ENCODE results near the gene FLRT1.
A peak's percentile ranks its signal among the peaks of the same experiment; 100 is the strongest.

The FLRT1 gene

GRCh38 chr11:64039012-64039665 lies 3.4 kb downstream of the FLRT1 start:
- DNase-seq (ENCODE audit: low read depth): no peak
- no peak for TF ChIP-seq CTCF (conservative IDR thresholded peaks at IDR 0.05; ENCODE audit: low read depth, low read length)
- no peak overlapping the region for H3K4me3 ChIP-seq (ENCODE audit: low read depth, low read length)

DNA sequence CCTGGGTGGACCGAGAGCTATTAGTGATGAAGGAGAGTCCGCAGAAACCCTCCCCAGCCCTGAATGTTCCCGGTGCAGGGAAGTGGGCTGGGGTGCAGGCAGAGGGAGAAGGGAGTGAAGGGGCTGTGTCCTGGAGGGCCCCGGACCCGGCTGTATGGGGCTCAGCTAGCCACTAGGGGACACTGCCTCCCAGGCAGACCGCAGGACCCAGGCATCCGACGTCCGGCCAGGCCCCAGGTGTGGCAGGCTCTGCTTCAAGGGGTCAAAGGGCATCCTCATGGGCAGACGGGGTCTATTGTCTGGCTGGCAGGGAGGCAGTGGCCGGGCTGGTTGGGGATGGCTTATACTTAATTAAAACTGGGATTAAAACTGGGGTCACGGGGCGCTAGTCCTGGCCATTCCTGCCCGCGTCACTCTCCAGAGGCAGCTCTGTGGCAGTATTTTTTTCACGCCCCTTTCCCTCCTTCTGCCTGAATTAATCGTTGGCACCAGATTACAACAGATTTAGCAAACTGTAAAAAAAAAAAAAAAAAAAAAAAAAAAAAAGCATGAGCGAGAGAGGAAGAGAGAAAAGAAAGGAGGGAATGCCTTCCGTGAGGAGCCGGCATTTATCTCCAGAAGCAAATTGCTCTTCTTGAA lies 5.1 kb downstream of the FLRT1 start:
- no peak overlapping the region for H3K4me3 ChIP-seq (ENCODE audit: low read depth, low read length)
- no peak for DNase-seq (ENCODE audit: low read depth)
- TF ChIP-seq CTCF (conservative IDR thresholded peaks at IDR 0.05; ENCODE audit: low read depth, low read length): peak; percentile 65

GRCh38 chr11:64041846-64042245 lies 6.1 kb downstream of the FLRT1 start:
- H3K4me3 ChIP-seq (ENCODE audit: low read depth, low read length): no peak overlapping the region
- no peak for DNase-seq (ENCODE audit: low read depth)
- no peak for TF ChIP-seq CTCF (conservative IDR thresholded peaks at IDR 0.05; ENCODE audit: low read depth, low read length)

GRCh38 chr11:64042301-64042700 lies 6.6 kb downstream of the FLRT1 start:
- no peak for DNase-seq (ENCODE audit: low read depth)

DNA sequence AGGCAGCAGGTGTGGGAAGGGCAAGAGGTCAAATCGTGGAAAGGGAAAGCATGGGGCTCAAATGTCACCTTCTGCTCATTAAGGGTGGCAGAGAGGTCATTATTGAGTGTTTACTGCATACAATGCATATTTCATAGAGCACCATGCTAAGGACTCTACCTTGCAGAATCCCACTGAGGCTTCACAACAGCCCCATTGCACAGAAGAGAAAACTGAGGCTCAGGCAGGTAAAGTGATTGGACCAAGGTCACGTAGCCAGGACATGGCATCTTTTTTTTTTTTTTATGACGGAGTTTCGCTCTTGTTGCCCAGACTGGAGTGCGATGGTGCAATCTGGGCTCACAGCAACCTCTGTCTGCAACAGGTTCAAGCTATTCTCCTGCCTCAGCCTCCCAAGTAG lies 7.8 kb downstream of the FLRT1 start:
- no peak overlapping the region for H3K4me3 ChIP-seq (ENCODE audit: low read depth, low read length)

More at GRCh38 chr11:64042301-64042700, 6.6 kb downstream of the FLRT1 start:
- no peak overlapping the region for H3K4me3 ChIP-seq (ENCODE audit: low read depth, low read length)
- no peak for TF ChIP-seq CTCF (conservative IDR thresholded peaks at IDR 0.05; ENCODE audit: low read depth, low read length)

DNA sequence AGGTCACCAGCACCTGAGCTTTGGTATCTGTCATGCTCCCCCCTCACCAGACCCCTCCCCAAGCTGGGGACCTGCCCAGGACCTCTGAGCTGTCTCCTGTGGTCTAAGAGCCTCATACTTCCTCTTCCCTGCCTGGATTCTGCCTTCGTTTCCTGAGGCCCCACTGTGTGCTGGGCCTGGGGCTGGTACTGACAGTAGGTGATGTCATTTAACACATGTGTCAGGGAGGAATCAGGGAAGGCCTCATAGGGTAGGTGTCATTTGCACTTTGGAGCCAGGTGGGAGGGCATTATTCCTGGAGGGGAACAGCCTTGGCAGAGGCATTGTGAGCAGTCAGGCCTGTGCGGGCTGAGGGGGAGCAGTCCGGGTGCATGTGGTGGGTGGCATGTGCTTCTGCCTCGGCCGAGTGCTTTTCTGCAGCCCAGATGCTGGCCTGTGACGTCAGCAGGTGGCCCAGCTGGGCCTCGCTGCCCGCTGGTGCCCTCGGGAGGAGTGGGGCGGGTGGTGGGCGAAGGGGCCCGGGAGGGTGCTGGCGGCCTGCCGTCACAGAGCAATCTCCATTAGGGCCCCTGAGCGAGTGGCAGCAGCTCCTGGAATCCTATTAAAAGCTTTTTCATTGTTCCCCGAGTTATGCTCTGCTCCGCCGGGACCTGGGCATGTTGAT lies 9.1 kb downstream of the FLRT1 start:
- no peak overlapping the region for H3K4me3 ChIP-seq (ENCODE audit: low read depth, low read length)
- DNase-seq (ENCODE audit: low read depth): no peak
- TF ChIP-seq CTCF (conservative IDR thresholded peaks at IDR 0.05; ENCODE audit: low read depth, low read length): no peak

More for the DNA sequence above, 7.8 kb downstream of the FLRT1 start:
- no peak for TF ChIP-seq CTCF (conservative IDR thresholded peaks at IDR 0.05; ENCODE audit: low read depth, low read length)
- no peak for DNase-seq (ENCODE audit: low read depth)
